Mesenchymal stem cell (in vitro differentiated cells and primary cell): ENCODE measurements around the gene TBX1.

ENCODE experiments used
- DNase-seq: peaks from one replicate; pipeline ENCODE4 v3.0.0-alpha.2; 2013
- H2AFZ ChIP-seq: one replicate; pipeline ENCODE4 v1.6.1; 2013; ENCODE audit warnings: low read depth, mild to moderate bottlenecking, control low read depth, inconsistent platforms, low read length, moderate library complexity
- H2AK5ac ChIP-seq: 2 replicates; pipeline ENCODE4 v1.6.1; 2013; ENCODE audit warnings: low read length, moderate library complexity, mild to moderate bottlenecking, inconsistent platforms; ENCODE audit not compliant: severe bottlenecking
- H2BK120ac ChIP-seq: one replicate; pipeline ENCODE4 v1.6.1; 2013; ENCODE audit warnings: low read depth, mild to moderate bottlenecking, inconsistent platforms, low read length, moderate library complexity
- H2BK12ac ChIP-seq, 2 experiments: one replicate each; pipeline ENCODE4 v1.6.1; 2013; ENCODE audit warnings: inconsistent platforms in 2 of 2, low read length in 2 of 2, mild to moderate bottlenecking in 2 of 2, moderate library complexity in 2 of 2, control low read depth in 1 of 2
- H2BK15ac ChIP-seq: one replicate; pipeline ENCODE4 v1.6.1; 2013; ENCODE audit warnings: mild to moderate bottlenecking, low read depth, inconsistent platforms; ENCODE audit not compliant: poor library complexity, severe bottlenecking
- H2BK5ac ChIP-seq: 2 replicates; pipeline ENCODE4 v1.6.1; 2013; ENCODE audit warnings: low read depth, mild to moderate bottlenecking, low read length, control low read depth, inconsistent platforms; ENCODE audit not compliant: poor library complexity, severe bottlenecking
- H3K14ac ChIP-seq, 2 experiments: one replicate each; pipeline ENCODE4 v1.6.1; 2013; ENCODE audit warnings: inconsistent platforms in 2 of 2, low read length in 2 of 2, control low read depth in 1 of 2, mild to moderate bottlenecking in 1 of 2, moderate library complexity in 1 of 2
- H3K18ac ChIP-seq, 2 experiments: one replicate each; pipeline ENCODE4 v1.6.1; 2013; ENCODE audit warnings: inconsistent platforms in 2 of 2, low read length in 2 of 2, control low read depth in 1 of 2, low read depth in 1 of 2, mild to moderate bottlenecking in 1 of 2
- H3K23ac ChIP-seq, 2 experiments: one replicate each; pipeline ENCODE4 v1.6.1; 2013; ENCODE audit warnings: inconsistent platforms in 2 of 2, low read length in 2 of 2, mild to moderate bottlenecking in 2 of 2, moderate library complexity in 2 of 2, control low read depth in 1 of 2
- H3K27ac ChIP-seq: 2 replicates; pipeline ENCODE4 v1.5.1; 2013; ENCODE audit warnings: mild to moderate bottlenecking, moderate library complexity, low read length, control low read depth, inconsistent platforms; ENCODE audit not compliant: poor library complexity, severe bottlenecking
- H3K27me3 ChIP-seq, 2 experiments: 2 replicates each; pipeline versions ENCODE4 v1.6.1 to v1.7.0; 2013; ENCODE audit warnings: low read length in 2 of 2, mild to moderate bottlenecking in 2 of 2, moderate library complexity in 2 of 2, control low read depth in 1 of 2, inconsistent platforms in 1 of 2; ENCODE audit not compliant: control insufficient read depth in 1 of 2, insufficient read depth in 1 of 2
- H3K36me3 ChIP-seq, 2 experiments: 2 replicates each; pipeline versions ENCODE4 v1.6.1 to v1.7.0; 2013; ENCODE audit warnings: low read length in 2 of 2, control low read depth in 1 of 2, inconsistent platforms in 1 of 2, low read depth in 1 of 2, mild to moderate bottlenecking in 1 of 2; ENCODE audit not compliant: insufficient read depth in 2 of 2, control insufficient read depth in 1 of 2
- H3K4ac ChIP-seq, 2 experiments: one replicate each; pipeline ENCODE4 v1.6.1; 2013; ENCODE audit warnings: inconsistent platforms in 2 of 2, low read length in 2 of 2, mild to moderate bottlenecking in 2 of 2, moderate library complexity in 2 of 2, control low read depth in 1 of 2, low read depth in 1 of 2
- H3K4me1 ChIP-seq: 2 replicates; pipeline ENCODE4 v1.6.1; 2013; ENCODE audit warnings: low read depth, low read length, control low read depth; ENCODE audit not compliant: control insufficient read depth, insufficient read depth
- H3K4me2 ChIP-seq: 2 replicates; pipeline ENCODE4 v1.6.1; 2013; ENCODE audit warnings: low read length, mild to moderate bottlenecking, inconsistent platforms; ENCODE audit not compliant: poor library complexity, severe bottlenecking
- H3K4me3 ChIP-seq, 2 experiments: 2 replicates each; pipeline versions ENCODE4 v1.5.1 to v1.7.0; 2013; ENCODE audit warnings: low read length in 2 of 2, mild to moderate bottlenecking in 2 of 2, control low read depth in 1 of 2, low read depth in 1 of 2; ENCODE audit not compliant: insufficient read depth in 1 of 2
- H3K79me1 ChIP-seq: replicated peaks from 2 replicates; pipeline ENCODE4 v1.6.1; 2013; ENCODE audit warnings: mild to moderate bottlenecking, control low read depth, low read length, inconsistent platforms; ENCODE audit not compliant: poor library complexity, severe bottlenecking
- H3K9ac ChIP-seq: 2 replicates; pipeline ENCODE4 v1.7.0; 2013; ENCODE audit warnings: mild to moderate bottlenecking, low read length, moderate library complexity
- H3K9me3 ChIP-seq: 2 replicates; pipeline ENCODE4 v1.7.0; 2013; ENCODE audit warnings: mild to moderate bottlenecking, low read length; ENCODE audit not compliant: control insufficient read depth
- H4K8ac ChIP-seq: one replicate; pipeline ENCODE4 v1.6.1; 2013; ENCODE audit warnings: inconsistent platforms, mild to moderate bottlenecking, low read length, moderate library complexity
- H4K91ac ChIP-seq: one replicate; pipeline ENCODE4 v1.6.1; 2013; ENCODE audit warnings: mild to moderate bottlenecking, low read length, inconsistent platforms
- WGBS: methylation state at CpG from one replicate; pipeline ENCODE4 v1.1.7; 2013; ENCODE audit warnings: mixed read lengths; 5-methylcytosine and 5-hydroxymethylcytosine counted together

TBX1 gene

DNA sequence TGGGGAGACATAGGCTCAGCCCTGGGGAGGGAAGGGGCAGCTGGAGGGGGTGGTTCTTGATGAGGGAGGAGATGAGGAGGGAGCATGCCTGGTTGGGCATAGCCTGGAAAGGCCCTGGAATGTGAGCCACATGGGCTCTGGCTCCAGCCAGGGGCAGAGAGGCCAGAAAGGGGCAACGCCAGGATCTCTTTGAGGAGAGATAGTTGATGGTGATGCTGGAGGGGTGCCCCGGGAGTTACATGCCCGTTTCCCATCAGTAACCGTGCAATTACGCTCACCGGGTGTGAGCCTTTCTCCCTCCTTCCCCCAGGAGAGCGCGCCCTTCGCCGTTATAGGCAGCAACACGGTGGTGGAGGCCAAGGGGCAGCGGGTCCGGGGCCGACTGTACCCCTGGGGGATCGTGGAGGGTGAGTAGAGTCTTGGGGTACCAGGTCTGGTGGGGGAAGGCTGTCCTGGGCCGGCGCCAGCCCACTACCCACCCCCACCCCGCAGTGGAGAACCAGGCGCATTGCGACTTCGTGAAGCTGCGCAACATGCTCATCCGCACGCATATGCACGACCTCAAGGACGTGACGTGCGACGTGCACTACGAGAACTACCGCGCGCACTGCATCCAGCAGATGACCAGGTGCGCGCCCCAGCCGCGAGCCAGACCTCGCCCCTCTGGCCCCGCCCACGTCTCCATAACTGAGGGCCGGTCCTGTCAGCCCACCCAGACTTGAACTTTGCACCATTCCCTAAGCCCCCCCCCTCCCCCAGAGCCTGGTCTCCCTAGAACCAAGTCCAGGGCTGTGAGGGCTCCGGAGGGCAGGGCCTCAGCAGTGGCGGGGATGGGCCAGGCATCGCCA lies 39.0 kb upstream of the TBX1 start:
- H3K14ac ChIP-seq = no peak overlapping the region
- H4K91ac ChIP-seq = no peak overlapping the region
- 28% methylated on average over 37 of the region's 44 CpGs for WGBS
- no peak overlapping the region for H3K9ac ChIP-seq
- no peak overlapping the region for H3K4me2 ChIP-seq
- H2BK5ac ChIP-seq = no peak overlapping the region
- peaks cover 10 to 56% of the 10 kb centered on the region in 2 experiments for H3K27me3 ChIP-seq
- no peak overlapping the region for H2AK5ac ChIP-seq
- H4K8ac ChIP-seq = no peak overlapping the region
- no peak for DNase-seq
- H3K27ac ChIP-seq = no peak overlapping the region
- peaks cover 0 to 28% of the 10 kb centered on the region in 2 experiments for H3K36me3 ChIP-seq
- H3K23ac ChIP-seq = no peak overlapping the region
- H3K4ac ChIP-seq = no peak overlapping the region
- H3K9me3 ChIP-seq = no peaks in the 10 kb centered on the region
- H3K18ac ChIP-seq = no peak overlapping the region
- peaks cover 4% of the 10 kb centered on the region for H3K79me1 ChIP-seq
- H3K4me1 ChIP-seq = peaks cover 43% of the 10 kb centered on the region
- no peak overlapping the region for H2BK120ac ChIP-seq
- H2BK15ac ChIP-seq = no peak overlapping the region
- H2BK12ac ChIP-seq = no peak overlapping the region
- H2AFZ ChIP-seq = no peak overlapping the region
- H3K4me3 ChIP-seq = peak overlapping the region in 1 of 2 experiments; percentile 7

DNA sequence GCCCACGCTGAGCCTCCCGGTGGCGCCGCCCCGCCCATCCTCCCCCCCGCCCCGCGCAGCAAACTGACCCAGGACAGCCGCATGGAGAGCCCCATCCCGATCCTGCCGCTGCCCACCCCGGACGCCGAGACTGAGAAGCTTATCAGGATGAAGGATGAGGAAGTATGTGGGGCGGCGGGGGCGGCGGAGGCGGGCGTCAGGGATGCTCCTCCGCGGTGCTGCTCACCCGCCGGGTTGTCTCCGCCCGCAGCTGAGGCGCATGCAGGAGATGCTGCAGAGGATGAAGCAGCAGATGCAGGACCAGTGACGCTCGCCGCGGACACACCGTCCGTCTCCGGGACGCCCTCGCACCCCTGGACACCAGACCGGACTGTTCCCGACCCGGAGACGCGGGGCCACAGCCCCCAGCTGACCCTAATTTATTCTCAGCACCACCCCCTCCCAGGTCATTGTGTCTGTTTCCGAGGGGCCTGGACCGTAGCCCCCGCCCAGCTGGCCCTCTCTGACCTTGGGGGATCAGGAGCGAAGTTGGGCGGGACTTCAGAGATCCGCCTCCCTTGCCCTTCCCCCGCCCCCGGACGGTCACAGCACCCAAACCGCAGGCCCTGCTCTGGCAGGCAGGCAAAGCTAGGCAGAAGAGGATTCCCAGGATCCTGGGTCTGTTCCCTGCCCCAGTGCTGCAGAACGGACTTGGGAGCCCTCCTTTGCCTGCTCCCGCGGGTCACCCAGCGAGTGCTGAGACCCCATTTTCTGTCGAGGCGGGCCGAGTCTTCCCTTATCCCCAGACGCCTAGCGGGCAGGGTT lies 38.2 kb upstream of the TBX1 start:
- H2AK5ac ChIP-seq = no peak overlapping the region
- no peak overlapping the region for H2BK15ac ChIP-seq
- H2BK12ac ChIP-seq = no peak overlapping the region
- H2BK120ac ChIP-seq = no peak overlapping the region
- no peak overlapping the region for H2AFZ ChIP-seq
- no peak overlapping the region for H4K8ac ChIP-seq
- H3K9ac ChIP-seq = no peak overlapping the region
- H4K91ac ChIP-seq = no peak overlapping the region
- no peak overlapping the region for H2BK5ac ChIP-seq
- H3K14ac ChIP-seq = no peak overlapping the region
- H3K4me3 ChIP-seq = peak overlapping the region in 1 of 2 experiments; percentile 7
- no peaks in the 10 kb centered on the region for H3K9me3 ChIP-seq
- no peak overlapping the region for H3K4me2 ChIP-seq
- H3K27me3 ChIP-seq = peaks cover 13 to 56% of the 10 kb centered on the region in 2 experiments
- no peak overlapping the region for H3K4ac ChIP-seq
- DNase-seq = no peak
- no peak overlapping the region for H3K27ac ChIP-seq
- H3K18ac ChIP-seq = peak overlapping the region in 1 of 2 experiments; percentile 41
- H3K23ac ChIP-seq = no peak overlapping the region
- WGBS = 10% methylated on average over 54 of the region's 60 CpGs
- H3K4me1 ChIP-seq = peaks cover 43% of the 10 kb centered on the region
- peaks cover 4% of the 10 kb centered on the region for H3K79me1 ChIP-seq
- H3K36me3 ChIP-seq = peaks cover 0 to 28% of the 10 kb centered on the region in 2 experiments

DNA sequence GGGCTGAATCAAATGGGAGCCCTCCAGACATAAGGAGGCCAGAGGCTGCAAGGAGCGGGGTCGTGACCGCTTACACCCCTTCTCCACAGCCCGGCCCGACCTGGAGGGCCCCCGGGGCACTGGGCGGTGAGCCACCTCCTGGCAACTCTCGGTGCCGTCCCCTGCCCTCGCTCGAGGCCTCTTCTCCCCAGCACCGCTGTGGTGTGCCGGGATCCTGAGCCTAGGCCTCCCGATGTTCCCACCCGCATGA lies 37.7 kb upstream of the TBX1 start:
- H2BK15ac ChIP-seq = no peak overlapping the region
- peak overlapping the region in 1 of 2 experiments; percentile 52 for H2BK12ac ChIP-seq
- peak overlapping the region; percentile 54 for H4K91ac ChIP-seq
- peak overlapping the region; percentile 78 for H3K4me2 ChIP-seq
- no peak for DNase-seq
- H4K8ac ChIP-seq = no peak overlapping the region
- H3K27ac ChIP-seq = no peak overlapping the region
- H3K79me1 ChIP-seq = no peaks in the 10 kb centered on the region
- H2BK5ac ChIP-seq = no peak overlapping the region
- H2AK5ac ChIP-seq = no peak overlapping the region
- peaks cover 0 to 28% of the 10 kb centered on the region in 2 experiments for H3K36me3 ChIP-seq
- H3K27me3 ChIP-seq = peaks cover 18 to 61% of the 10 kb centered on the region in 2 experiments
- H3K18ac ChIP-seq = peak overlapping the region in 1 of 2 experiments; percentile 41
- H3K9ac ChIP-seq = no peak overlapping the region
- no peak overlapping the region for H2BK120ac ChIP-seq
- 12% methylated on average over 15 of the region's 15 CpGs for whole genome bisulfite sequencing
- H2AFZ ChIP-seq = no peak overlapping the region
- H3K23ac ChIP-seq = peak overlapping the region in 1 of 2 experiments; percentile 47
- H3K4ac ChIP-seq = no peak overlapping the region
- H3K4me1 ChIP-seq = peaks cover 39% of the 10 kb centered on the region
- no peak overlapping the region for H3K4me3 ChIP-seq
- no peaks in the 10 kb centered on the region for H3K9me3 ChIP-seq
- H3K14ac ChIP-seq = peak overlapping the region in 1 of 2 experiments; percentile 91
